Daoy (cell line): ENCODE data around the gene ARFGEF2. TPM values are rescaled to one million over a fixed set of nuclear protein-coding genes. Genes with fewer than 3 reads are reported as not detected.
"Not testable (repeated sequence)": the region's sequence is repeated elsewhere in the genome, so short reads cannot be mapped to it uniquely, and the experiment has no call there.

Experiments used
- DNase-seq: peaks from one replicate; pipeline ENCODE4 v3.0.0-alpha.2; 2015; ENCODE audit warnings: low read depth
- total RNA-seq: library from RNA; depleted of rRNA; stranded (reverse); fragments of >200 nt; shearing (Covaris generic); gene quantifications from 2 replicates; pipeline ENCODE4 v1.2.3, GENCODE V29; 2014

The ARFGEF2 gene
- total RNA-seq, 1 experiment from 2014 or later = 22.6 TPM

GRCh38 chr20:48928832-48929725 is 7.6 kb downstream of the ARFGEF2 start:
- DNase-seq = no peak

DNA sequence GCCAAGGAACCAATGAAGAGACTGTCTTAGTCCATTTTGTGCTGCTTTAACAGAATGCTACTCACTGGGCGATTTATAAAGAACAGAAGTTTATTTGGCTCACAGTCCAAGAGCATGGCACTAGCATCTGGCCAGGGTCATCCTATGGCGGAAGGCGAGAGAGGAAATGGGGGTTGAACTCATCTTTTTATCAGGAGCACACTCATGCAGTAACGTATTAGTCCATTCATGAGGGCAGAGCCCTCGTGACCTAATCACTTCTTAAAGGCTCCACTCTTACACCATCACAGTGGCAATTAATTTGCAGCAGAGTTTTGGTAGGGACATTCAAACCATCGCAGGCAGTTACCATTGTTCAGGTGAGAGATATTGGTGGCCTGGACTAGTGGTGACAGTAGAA is 8.5 kb downstream of the ARFGEF2 start:
- DNase-seq = no peak

DNA sequence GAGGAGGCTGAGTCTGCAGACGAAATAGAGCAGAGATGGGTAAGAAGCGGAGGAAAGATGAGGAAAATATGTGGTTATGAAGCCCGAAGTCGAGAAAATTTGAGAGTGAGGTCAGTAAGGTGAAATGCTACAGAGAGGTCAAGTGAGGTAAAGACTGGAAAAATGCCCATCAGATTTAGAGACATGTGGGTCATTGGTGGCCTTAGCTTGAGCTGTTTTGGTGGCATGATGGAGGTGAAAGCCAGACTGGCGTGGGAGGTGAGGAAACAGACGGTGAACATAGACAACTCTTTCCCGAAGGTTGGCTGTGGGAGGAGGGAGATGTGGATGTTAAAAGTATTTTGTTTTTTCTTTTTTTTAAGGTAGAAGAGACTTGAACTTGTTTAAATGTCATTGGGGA is 9.4 kb downstream of the ARFGEF2 start:
- DNase-seq = no peak

DNA sequence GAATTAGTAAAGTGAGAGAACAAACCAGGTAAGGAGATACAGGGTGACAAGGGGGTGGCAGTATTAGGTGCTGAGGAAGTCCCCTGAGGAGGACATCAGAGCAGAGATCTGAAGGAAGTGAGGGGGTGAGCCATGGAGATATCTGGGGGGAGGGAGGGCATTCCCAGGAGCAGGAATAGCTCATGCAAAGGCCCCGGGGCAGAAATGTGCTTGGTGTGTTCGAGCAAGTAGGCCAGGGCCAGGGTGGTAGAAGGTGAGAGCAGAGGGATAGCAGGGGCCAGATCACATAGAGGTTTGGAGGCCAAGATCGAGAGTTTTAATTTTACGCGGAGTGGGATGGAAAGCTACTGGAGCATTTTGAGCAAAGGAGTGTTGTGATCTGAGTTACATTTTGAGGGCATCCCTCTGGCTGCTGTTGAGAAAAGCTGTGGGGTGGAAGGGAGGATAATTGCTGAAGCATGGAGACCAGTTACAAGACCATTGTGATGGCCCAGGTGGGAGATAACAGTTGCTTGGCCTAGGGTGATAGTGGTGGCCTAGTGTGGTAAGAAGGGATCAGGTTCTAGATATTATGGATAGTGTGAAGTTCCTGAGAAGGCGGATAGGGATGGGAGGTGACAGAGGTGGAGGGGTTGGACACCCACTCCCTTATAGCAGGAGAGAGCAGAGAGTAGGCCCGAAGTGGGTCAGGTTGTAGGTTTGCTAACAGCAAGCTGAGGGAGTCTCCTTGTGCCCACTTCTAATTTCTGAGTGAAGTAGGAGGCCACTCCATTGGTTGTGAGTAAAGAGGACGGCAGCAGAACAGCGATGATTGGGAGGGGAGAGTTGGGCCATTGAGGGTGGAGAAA is 10.2 kb downstream of the ARFGEF2 start:
- DNase-seq = no peak

DNA sequence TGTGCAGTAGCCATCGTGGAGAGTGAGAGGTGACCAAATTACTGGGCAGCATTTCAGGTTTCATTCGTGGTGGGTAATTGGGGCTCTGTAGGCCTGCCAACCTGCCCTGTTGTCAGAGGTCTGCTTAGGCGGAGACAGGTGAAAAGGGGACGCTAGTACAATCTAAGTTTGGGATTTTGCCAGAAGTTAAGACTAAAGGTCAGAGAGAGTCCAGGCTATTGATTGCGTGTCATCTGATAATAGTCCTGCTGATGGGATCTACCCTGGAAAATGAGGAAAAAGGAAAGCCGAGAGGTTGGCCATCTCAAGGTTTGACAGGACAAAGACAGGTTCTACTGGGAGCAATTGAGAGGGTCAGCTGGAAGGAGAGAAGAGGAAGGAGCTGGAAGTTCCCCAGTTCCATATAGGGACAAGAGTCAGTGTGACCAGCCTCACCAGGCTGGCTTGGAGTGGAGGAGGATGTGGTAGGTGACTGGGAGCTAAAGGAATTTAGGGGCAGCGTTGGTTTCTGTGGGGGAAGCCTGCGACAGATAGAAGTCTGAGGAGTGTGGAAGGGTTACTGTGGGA is 10.9 kb downstream of the ARFGEF2 start:
- DNase-seq = peak; percentile 72

DNA sequence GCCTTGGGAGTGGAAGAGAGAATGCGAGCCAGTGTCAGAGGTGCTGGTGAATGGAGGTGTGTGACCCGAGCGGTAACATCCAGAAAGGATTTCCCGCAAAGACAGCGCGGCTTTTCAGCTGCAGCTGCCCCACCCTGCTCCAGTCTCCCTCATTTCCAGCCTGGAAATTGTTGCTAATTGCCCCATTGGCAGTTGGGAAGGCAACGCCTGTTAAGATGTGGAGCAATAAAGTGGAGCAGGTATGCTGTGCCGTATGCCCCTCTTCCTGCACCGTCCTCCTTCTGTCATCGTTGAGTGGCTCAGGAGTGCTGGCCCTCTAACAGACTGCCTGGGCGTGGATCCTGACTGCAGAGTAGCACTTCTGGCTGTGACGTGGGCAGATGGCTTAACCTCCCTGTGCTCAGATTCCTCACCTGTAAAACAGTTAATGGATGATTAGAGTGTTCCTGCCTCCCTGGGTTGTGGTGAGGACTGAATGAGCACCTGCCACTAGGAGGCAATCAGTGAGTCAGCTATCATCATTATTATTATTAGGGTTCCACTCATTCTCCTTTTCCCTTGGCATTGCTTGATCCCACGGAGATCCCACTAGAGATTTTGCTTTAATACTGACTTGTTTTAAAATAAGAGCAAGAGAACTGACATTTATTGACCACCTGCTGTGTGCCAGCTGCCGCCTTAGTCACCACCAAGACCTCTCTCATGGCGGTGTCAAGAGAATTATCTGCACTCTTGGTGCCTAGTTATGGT is 11.7 kb downstream of the ARFGEF2 start:
- DNase-seq = peak; percentile 7

DNA sequence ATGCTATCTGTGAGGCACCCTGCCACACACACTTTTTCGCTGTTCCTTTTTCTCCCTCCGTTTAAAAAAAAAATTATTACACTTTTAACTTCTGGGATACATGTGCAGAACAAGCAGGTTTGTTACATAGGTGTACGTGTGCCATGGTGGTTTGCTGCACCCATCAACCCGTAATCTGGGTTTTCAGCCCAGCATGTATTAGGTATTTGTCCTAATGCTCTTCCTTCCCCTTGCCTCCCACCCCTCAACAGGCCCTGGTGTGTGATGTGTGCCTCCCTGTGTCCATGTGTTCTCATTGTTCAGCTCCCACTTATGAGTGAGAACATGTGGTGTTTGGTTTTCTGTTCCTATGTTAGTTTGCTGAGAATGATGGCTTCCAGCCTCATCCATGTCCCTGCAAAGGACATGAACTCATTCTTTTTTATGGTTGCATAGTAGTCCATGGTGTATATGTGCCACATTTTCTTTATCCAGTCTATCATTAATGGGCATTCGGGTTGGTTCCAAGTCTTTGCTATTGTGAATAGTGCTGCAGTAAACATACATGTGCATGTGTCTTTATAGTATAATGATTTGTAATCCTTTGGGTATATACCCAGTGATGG is 12.9 kb downstream of the ARFGEF2 start:
- DNase-seq = not testable (repeated sequence)

- DNase-seq = not testable (repeated sequence)
These were observed 13.5 kb downstream of the ARFGEF2 start for GRCh38 chr20:48934966-48935365.

DNA sequence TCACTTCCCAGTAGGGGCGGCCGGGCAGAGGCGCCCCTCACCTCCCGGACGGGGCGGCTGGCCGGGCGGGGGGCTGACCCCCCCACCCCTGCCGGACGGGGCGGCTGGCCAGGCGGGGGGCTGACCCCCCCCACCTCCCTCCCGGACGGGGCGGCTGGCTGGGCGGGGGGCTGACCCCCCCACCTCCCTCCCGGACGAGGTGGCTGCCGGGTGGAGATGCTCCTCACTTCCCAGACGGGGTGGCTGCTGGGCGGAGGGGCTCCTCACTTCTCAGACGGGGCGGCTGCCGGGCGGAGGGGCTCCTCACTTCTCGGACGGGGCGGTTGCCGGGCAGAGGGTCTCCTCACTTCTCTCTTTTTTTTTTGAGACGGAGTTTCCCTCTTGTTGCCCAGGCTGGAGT is 14.7 kb downstream of the ARFGEF2 start:
- DNase-seq = not testable (repeated sequence)

DNA sequence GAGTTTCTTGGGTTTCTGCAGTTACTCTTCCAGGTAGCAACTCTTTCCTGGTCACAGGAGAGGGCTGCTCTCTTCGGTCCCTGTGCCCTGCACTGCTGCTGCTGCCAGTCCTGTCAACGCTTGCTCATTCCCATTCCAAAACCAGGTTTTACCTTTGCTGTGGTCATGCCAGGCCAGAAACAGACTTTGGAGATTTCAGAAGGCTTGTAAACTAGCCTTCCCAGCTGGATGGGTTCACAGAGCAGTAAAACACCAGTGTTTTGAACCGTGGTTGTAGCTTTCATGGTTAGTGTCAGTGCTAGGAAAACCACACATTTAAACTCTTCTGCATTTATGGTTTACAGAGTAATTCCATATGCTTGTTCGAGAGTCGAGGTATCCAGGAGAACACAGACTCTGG is 16.2 kb downstream of the ARFGEF2 start:
- DNase-seq = no peak

GRCh38 chr20:48938670-48939069 is 17.2 kb downstream of the ARFGEF2 start:
- DNase-seq = no peak

GRCh38 chr20:48940170-48940569 is 18.7 kb downstream of the ARFGEF2 start:
- DNase-seq = no peak

GRCh38 chr20:48941467-48941866 is 20.0 kb downstream of the ARFGEF2 start:
- DNase-seq = no peak

- no peak for DNase-seq
These were observed 21.2 kb downstream of the ARFGEF2 start for GRCh38 chr20:48942730-48943129.

GRCh38 chr20:48944663-48945297 is 23.3 kb downstream of the ARFGEF2 start:
- DNase-seq = no peak

- DNase-seq = no peak
These were observed 24.5 kb downstream of the ARFGEF2 start for GRCh38 chr20:48945840-48946514.

DNA sequence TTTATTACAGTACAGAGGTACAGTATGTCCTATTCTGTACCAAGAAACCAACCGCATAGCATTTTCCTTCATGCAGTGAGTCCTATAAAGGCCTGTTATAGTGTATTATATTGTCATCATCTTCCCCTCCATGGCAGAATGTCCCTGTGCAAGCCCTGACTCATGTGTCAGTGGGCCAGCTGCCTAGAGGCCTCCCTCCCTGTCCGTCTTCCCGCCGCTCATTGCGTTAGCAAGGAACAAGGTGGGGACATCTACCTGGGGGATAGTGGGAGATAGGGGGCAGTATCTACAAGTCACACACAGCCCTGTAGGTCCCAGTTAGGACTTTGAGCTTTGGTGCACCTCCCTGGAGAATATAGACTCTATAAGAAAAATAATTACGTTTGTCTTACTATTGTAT is 27.1 kb downstream of the ARFGEF2 start:
- DNase-seq = no peak

DNA sequence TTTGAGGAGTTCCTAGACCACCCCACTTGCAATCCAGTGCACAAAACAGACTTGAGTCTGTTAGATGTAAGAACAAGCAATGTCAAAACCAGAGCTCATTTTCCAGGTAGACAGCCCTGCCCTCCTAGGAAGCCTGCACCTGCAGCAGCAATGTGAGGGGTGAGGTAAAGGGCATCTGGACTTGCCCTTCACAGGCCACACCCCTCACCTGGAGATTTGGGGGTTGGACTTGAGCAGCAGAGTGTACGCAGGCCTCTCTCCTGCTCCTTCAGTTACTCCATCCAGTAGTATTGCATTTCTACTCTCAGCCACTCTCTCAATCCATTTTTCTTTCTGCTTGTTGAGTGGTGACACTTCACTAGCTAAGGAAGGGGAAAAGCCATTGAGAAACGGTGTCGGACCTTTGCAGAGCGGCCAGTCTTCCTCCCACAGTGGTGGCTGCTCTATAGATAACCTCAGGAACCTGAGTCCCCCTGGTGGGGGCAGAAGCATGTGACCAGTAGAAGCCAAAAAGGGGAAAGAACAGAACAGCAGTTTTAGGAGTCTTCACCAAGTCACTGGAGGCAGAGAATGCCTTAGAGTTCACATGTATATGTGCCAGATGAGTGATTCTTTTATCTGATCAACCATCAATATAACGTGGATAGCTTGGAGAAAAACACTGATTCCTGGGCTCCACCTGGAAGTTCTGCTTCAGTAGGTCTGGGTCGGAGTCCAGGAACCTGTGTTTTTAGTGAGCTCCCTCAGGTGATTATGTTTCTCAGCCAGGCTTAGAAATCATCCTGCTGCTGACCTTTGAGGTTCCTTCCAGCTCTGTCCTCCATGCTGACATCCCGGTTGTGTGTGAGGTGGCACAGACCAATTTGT is 28.0 kb downstream of the ARFGEF2 start:
- DNase-seq = no peak

- DNase-seq = no peak
These were observed 29.5 kb downstream of the ARFGEF2 start for GRCh38 chr20:48951041-48951440.
